SK-N-DZ (cell line): Measurements from ENCODE around the gene SNAI3.

ENCODE experiments used
- DNase-seq: peaks from one replicate; pipeline ENCODE4 v3.0.0-alpha.2; 2015; ENCODE audit warnings: low spot score

SNAI3 gene

DNA sequence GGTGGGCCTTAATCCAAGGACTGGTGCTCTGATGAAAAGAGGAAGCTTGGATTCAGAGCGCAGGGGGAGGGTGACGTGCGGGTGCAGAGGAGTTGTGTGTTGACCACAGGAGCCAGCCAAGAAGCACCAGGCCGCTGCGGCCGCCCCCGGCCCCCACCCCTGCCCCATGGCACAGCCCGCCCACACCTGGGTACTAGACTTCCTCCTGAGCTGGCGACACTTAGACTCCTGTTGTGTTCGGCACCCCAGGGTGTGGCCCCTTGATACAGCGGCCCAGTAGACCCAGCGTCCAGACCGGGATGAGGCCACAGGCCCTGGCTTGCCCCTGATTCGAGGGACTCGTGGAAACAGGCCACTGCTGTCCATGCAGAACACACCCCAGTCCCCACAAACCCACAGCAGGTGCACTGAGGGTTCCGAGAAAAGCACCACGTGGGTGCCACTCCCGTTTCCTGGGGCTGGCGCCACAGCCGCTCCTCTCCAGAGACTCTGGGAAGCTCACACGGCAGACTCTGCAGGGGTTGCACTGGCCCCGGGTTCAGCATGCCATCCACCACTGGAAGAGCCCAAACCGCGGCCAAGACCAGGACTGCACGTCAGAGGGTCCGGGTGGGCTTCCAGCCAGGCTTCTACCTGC lies 5.7 kb upstream of the SNAI3 start:
- DNase-seq = no peak

DNA sequence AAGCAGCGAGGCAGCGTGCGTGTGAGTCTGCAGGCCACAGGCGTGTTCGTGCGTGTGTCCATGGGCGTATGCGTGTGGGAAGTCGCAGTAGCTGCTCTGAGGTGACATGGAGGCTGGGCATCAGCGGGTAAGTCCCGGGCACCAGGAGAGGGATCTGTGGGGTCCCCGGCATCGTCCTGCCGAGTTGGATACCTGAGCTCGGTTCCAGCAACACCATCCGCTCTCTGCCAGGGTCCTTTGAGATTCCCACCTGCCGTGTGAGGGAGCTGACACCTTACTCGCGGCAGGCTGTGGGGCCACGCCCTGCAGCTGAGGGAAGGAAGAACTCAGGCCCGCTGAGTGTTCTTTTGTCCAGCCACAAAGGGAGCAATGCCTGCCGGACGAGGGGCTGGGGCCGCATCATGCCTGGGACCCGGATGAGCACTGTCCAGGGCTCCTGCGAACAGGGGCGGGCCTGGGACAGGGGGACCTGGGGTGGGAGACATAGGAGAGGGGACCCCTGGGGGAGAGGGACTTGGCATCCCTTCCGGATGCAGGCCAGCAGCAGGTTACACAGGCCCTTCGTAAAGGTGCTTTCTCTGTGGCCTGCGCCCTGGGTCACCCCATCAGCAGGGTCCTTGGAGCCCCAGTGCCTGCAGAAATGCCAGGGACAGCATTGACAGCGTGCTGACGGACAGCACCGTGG lies 5.0 kb upstream of the SNAI3 start:
- DNase-seq = no peak

DNA sequence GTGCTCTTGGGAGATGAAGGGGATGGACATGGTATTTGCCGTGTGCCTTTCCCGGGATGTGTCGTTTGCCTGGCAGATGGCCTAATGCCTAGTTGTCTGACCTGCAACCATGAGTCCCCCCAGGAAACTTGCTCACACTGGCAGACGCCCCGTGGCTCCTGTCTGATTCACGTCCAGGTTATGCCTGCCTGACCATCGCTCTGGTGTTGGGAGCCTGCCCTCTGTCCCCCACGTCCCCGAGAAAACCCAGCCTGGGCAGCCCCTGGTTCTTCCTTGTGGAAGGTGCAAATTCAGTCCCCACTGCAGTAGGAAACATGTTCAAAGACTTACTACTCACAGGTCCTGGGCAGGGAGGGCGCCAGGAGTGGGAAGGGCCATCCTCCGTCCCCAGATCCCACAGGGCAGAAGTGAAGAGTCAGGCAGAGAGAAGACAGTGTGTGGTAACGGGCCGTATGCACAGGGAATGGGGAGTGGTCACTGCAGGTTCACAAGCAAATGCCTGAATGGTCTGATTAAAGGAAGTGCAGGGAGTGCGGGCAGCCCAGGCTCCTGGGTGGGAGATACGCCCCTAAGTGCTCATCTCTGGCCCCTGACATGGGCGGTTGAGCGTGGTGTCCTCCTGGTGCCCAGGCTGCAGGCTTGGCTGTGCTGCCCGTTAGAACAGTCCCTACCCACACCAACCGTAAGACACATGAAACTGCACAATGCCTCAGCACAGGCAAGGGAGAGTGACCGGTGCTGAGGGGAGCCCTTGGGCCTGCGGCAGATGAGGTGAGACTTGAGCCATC lies 4.2 kb upstream of the SNAI3 start:
- DNase-seq = no peak

DNA sequence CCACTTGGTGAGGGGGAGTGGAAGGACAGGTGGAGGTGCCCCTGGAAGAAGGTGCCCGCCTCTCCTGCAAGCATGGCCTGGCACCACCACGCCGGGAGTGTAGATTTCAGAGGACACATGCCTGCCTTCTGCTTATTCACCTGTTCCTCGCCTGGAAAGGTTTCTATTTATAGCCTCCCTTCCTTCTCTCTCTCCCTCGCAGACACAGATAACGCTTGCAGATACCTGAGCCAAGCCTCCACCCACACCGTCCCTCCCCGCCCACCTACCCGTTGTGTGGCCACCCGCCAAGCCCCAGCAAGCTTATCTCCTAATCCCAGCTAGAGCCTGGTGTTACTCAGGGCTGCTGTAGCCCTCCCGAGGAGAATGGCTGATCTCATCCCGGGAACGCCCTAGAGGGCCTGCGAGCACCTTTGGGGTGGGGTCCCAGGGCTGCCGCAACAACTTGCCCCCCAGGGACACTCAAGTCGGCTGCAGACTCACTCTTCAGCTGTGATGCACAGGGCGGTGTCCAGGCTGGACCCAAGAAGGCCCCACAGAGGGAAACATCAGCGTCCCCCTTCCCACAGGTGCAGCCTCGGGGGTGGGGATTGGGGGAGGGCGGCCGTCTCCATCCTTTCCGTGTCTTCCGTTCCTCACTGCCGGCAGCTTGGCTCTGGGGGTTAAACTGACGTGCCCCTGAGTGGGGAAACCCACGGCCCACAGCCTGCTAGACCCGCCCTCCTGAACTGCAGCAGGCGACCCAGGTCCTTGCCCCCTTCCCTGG lies 1.9 kb upstream of the SNAI3 start:
- DNase-seq = no peak

DNA sequence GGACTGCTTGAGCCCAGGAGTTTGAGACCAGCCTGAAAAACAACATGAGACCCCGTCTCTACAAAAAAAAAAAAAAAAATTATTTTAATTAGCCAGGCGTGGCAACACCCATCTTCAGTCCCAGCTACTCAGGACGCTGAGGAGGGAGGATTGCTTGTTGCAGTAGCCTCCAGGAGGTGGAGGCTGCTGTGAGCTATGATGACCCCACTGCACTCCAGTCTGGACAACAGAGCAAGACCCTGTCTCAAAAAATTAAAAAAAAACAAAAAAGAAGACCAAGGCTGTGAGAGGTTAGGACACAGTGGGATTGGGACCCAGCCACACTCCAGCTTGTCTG lies 1.3 kb upstream of the SNAI3 start:
- no peak for DNase-seq

DNA sequence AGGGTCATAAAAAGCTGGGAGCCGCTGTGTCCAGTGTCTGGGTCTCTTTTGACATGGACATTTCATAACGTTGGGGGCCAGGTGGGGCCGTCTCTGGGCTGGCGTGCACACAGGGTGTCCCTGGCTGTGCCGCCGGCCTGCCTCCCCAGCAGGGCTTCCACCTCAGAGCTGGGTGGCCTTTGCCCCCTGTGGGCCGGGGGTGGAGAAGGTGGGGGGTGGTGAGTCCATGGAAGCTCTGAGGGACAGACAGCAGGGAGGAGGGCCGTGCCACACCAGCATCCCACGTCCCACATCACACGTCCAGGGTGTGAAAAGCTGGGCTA lies 908 bp upstream of the SNAI3 start:
- DNase-seq = no peak

DNA sequence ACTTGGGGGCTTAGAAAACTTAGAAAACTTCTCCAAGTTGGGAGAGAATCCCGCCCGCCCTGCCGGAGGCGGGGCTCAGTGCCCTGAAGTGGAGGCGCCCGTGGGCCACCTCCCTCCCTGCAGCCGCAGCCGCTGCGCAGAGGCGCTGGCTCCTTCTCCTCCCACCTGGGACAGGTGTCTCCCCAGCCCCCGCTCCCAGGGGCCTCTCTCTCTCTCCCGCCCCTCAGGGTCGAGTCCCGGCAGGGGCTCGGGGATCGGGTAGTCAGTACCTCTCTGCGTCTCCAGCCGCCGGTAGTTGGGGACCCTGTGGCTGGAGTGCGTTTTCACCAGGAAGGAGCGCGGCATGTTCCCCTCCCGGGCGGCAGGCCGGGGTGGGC lies 257 bp downstream of the SNAI3 start:
- DNase-seq = no peak

DNA sequence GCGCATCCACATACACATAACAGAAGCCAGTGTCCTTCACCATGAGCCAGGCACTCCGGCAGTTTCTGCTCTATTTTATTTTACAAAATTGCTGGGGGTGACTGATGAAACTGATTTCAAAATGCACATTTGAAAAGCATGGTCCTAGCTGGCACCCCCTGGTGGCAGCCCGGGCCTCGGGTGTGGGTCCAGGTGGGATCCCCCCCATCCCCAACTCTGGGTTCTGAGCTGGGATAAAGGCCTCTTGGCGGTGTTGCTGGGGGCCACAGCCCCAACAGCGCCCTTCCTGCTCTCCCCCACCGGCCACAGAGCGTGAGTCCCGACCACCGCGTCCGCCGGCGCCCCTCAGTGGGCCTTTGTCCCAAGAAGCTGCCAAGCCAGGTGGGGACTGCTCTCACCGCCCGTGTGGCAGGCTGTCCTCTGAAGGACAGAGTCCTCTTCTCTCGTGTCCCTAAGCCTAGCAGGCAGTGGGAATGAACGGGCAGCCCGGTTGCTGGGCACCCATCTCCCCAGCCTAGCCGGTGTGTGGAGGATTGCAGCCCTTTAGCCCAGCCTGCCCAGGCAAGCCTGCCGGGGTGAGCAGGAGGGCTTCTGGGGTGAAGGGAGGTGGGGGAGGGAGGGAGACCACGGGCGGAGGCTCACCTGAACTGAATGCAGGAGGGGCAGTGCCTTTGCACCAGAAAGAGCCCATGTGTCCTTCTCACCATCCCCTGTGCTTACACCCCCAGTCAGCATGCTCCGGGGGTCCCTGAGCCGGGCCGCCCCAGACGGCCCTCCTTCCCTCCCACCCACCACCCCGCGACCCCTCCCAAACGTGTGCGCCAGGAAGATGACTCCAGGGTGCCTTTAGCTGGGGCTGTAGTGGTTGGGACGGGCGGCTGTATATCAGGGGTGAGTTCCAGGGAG lies 898 bp downstream of the SNAI3 start:
- DNase-seq = no peak

DNA sequence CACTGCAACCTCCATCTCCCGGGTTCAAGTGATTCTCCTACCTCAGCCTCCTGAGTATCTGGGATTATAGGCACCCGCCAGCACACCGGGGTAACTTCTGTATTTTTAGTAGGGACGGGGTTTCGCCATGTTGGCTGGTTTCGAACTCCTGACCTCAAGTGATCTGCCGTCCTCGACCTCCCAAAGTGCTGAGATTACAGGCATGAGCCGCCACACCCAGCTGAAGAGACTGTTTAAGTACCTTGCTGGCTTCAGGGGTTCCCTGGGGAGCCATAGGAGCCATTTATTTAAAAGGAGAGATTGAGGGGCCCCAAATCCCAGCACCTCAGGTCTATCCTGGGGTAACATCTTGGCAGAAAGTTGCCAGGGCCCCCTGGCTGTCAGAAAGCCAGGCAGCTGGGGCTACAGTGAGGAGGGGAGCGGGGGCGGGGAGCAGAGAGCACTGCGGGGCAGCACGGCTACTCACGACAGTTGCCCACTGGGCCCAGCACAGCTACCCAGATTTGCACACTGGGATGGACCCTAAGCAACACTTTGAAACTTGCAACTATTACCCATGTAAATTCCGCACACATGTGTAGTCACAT lies 1.6 kb downstream of the SNAI3 start:
- DNase-seq = no peak

DNA sequence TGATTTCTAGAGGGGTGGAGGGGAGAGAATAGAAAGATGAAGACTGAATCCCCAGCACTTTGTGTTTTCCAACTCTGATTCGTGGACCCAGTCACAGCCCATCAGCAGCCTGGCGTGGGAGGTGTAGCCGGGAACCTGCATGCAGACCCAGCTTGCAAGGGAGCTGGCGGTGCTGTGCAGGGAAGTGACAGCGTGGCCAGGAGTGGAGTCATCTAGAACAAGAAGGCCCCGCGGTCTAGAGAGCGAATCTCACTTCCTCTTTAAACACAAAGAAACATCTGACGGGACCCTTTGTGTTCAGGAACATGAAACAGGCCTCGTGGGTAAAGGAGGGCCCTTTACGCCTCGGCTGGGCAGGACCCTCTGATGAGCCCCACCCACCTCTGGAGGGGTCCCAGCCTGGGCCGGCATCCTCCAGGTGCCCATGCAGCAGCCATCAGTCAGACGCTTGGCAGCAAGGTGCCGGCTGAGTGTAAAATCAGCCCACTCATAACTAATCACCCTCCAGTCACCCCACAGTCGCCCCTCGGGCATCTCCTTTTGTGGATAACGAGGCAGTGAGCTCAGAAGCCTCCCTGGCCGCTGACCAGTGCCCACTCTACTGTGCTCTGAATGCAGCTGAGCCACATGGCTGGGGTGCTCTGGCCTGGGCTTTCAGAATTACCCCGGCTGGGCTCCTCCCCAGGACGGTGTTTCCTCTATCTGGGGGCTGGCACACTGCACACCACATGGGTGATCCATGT lies 4.4 kb downstream of the SNAI3 start:
- no peak for DNase-seq

DNA sequence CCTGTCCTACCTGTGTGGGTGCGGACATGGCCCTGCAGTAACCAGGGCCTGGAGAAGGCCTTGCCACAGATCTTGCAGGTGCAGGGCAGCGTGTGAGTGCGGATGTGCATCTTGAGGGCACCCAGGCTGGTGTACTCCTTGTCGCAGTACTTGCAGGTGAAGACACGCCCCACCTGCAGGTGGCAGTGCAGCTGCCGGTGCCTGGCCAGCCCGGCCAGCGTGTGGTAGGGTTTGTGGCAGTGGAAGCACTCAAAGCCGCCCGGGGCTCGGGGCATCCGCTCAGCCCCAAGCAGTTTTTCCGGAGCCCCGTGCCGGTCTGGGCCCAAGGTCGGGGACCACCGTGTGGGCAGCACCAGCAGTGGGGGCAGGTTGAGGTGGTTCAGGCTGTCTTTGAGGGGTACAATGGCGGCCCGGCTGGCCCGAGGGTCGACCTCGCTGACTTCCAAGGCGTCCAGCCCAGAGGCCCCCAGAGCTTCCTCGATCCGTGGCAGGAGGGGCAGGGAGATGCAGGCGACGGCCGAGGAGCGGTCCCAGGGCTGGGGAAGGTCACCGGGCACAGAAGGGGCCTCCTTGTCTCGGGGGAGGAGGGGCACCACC lies 5.1 kb downstream of the SNAI3 start:
- peak; percentile 55 for DNase-seq

DNA sequence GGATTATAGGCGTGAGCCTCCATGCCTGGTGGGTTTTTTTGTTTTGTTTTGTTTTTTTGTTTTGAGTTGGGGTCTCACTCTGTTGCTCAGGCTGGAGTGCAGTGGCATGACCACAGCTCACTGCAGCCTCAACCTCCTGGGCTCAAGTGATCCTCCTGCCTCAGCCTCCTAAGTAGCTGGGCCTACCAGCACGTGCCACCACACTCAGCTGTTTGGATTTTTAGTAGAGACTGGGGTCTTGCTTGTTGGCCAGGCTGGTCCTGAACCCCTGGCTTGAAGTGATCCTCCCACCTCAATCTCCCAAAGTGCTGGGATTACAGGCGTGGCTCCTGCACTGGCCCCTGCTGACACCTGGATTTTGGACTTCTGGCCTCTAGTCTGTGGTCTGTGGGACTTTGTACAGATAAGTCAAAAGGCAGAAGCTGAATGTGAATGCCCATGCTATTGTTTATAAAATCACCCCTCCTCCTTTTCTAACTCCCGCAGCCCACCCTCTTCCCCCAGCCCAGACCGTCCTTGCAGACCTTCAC lies 5.7 kb downstream of the SNAI3 start:
- no peak for DNase-seq

DNA sequence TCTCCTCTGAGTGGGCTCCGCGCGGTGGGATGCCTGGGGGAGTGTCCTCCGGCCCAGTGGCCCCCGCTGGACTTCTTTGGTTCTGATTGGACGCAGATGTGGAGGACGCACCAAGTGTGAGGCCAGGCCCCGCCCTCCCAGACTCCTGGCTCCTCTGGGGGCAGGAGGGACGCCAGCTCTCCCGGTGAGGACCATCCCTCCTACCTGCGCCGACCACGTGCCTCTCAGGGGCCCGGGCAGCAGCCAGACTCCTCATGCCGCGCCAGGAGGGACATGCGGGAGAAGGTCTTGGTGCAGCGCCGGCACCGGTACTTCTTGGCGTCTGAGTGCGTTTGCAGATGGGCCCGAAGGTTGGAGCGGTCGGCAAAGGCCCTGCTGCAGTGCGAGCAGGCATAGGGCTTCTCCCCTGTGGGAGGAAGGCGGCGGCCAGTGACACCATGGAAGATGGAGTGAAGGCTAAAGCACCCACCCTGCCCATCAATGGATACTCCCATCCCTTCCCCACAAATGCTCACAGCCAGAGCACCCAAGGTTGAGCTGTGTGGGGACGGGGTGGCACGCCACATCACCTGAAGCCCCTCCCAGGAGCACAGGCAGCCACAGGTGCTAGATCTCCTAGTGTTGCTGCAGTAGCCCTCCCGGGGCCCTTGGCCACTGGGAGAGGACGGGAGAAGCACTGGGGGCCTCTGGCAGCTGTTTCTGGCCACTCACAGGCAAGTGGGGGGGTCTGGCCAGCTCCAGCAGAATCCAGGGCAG lies 7.9 kb downstream of the SNAI3 start:
- no peak for DNase-seq

DNA sequence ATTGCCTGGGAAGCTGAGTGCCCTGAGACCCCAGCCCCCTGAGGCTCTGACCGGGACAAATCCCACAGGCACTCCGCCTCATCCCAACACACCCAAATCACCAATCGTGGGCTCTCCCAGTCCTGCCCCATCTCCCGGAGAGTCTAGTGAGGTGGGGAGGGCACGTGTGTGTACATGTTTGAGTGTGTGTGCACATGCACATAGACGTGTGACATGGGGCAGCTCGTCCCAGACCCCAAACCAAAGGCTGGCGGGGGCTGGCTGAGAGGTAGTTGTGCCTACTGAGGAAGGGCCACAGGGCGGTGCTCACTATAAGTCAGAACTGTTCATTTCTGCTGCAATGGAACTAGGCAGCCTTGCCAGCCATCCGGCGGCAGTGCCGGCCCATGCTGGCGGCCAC lies 8.6 kb downstream of the SNAI3 start:
- DNase-seq = no peak

DNA sequence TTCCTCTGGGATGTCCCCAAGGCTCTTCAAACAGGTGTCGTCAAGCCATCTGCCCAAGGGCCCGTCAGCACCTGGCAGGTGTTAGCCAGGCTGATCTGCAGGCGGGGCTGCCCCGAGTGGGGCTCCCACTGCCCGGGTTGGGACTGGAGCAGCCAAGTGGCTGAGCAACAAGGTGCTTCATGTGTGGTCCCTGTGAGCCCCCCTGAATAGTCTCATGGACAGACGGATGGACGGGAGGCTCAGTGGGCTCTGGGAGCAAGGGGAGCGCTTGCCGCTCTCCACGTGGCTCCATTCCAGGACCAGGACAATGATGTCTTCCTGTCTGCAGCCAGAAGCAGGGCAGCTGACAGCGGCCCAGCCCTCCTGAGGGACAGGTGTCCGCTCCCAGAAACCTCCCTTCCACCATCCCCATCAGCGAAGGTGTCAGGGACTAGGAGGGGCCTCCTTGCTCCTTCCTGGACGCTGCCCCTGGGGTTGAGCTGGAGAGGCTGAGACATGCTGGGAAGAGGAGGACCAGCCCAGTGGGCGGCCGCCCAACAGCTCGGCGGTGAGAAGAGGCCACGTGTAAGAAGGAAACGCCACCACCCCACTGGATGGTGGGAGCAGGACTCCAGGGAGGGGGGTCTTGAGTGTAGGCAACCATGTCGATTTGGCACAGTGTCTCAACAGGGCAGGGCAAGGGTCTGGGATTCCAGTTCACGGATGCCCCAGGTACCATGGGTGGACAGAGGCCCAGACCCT lies 9.6 kb downstream of the SNAI3 start:
- no peak for DNase-seq

DNA sequence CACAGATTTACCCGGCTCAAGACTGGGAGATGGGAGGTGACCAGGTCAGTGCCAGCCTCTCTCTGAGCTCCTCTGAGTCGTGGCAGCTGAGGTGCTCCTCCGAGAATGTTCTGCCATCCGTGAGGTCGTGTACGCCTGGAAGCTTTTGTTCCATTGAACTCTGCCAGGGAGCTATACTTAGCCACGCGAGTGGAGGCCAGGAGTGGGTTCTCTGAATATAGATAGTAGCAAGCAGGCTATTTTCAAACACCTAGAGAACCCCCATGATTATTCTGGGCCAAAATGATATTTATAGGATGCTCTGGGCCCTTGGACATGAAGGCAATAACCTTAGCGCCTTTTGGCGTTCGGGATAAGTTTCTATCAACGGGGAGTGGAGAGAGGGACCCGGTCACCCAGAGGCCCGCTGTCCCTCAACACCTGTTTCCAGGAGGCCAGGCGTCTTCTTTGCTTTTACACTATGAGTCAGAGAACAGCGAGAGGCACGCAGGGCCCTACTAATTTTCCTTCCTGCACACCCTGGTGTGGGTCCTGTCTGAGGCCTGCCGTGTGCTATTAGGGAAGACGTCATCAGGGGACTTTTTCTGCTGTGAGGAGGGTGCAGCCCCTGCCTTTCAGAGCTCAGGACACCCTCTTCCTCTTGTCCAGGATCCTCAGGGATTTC lies 12.5 kb downstream of the SNAI3 start:
- DNase-seq = no peak

DNA sequence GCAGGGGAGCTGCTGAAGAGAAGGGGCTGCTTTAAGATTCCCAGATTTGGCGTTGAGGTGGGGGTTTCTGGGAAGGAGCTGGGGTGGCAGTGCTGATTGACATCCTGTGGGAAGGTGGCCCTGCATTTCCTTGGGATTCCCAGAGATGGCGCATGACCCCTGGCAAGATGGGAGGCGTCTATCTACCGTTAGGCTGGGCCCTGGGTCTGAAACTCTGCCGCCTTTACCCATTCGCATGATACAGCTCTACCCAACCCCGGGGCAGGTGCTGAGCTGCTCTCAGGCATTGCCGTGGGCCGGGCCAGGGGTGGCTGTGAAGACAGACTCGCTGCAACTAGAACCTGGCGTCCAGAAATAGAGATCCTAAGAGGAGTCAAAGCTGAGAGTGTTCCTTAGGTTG lies 13.5 kb downstream of the SNAI3 start:
- DNase-seq = no peak

DNA sequence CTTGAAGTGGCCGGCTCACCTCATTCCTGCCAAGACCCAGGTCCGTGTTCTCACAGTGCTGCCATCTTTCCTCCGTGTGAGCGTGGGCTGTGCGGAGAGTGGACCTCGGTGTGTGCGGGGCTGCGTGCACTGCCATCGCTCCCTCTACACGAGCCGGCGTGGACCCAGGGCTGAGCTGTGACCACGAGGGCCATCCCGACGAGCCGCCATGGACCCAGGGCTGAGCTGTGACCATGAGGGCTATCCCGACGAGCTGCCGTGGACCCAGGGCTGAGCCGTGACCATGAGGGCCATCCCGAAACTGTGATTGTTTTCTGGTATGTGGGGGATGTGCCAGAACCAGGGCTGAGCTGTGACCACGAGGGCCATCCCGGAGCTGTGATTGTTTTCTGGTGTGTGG lies 14.5 kb downstream of the SNAI3 start:
- no peak for DNase-seq
